Measurements from ENCODE around the gene MINPP1.

DNA sequence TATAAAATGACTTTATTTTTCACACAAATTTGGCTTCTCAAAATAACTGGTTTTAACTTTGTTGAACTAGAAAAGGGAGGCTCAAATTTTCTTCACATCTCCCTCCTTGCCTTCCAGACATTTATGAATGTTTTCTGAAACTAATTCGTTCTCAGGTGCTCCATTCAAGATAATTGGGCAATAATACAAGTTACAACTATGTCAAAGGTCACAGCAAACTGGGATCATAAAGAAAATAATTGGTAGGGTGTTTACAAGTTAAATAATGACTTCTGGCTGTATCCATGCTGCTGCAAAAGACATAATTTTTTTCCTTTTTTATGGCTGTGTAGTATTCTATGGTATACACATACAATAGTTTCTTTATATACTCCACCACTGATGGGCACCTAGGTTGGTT is 75.3 kb downstream of the MINPP1 start:
- TF ChIP-seq POLR2A (IDR thresholded peaks at IDR 0.05; ENCODE audit: extremely low read depth, insufficient read length) (no peak), MYC (IDR thresholded peaks at IDR 0.05; ENCODE audit: low read depth, low read length) (no peak)
- TF ChIP-seq, protein P1, sequence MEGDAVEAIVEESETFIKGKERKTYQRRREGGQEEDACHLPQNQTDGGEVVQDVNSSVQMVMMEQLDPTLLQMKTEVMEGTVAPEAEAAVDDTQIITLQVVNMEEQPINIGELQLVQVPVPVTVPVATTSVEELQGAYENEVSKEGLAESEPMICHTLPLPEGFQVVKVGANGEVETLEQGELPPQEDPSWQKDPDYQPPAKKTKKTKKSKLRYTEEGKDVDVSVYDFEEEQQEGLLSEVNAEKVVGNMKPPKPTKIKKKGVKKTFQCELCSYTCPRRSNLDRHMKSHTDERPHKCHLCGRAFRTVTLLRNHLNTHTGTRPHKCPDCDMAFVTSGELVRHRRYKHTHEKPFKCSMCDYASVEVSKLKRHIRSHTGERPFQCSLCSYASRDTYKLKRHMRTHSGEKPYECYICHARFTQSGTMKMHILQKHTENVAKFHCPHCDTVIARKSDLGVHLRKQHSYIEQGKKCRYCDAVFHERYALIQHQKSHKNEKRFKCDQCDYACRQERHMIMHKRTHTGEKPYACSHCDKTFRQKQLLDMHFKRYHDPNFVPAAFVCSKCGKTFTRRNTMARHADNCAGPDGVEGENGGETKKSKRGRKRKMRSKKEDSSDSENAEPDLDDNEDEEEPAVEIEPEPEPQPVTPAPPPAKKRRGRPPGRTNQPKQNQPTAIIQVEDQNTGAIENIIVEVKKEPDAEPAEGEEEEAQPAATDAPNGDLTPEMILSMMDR (IDR thresholded peaks at IDR 0.05; ENCODE audit: low read depth, low read length), result no peak
- TF ChIP-seq, protein P2, sequence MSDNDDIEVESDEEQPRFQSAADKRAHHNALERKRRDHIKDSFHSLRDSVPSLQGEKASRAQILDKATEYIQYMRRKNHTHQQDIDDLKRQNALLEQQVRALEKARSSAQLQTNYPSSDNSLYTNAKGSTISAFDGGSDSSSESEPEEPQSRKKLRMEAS (IDR thresholded peaks at IDR 0.05; ENCODE audit: low read depth, low read length), result no peak
